Activated CD4-positive, alpha-beta memory T cell treated with anti-CD3 and anti-CD28 coated beads for 36 hours (primary cell): Measurements from ENCODE around the gene CFAP97. TPM values are rescaled to one million over a fixed set of nuclear protein-coding genes. Genes with fewer than 3 reads are reported as not detected.

Experiments used
- CTCF ChIA-PET: fragments of 350-600 bp; sonication (Branson Sonifier 250); formaldehyde crosslinking; loops from one replicate; lab custom pipeline; 2021; ENCODE audit warnings: antibody characterized with exemption, inconsistent platforms; lab: Charles Lee
- POLR2A ChIA-PET: fragments of 350-600 bp; sonication (Branson Sonifier 250); formaldehyde crosslinking; loops from one replicate; lab custom pipeline; 2021; ENCODE audit warnings: antibody characterized with exemption; lab: Charles Lee
- DNase-seq: peaks from one replicate; pipeline ENCODE4 v3.0.0-alpha.2; 2020
- H3K27ac Mint-ChIP-seq: one replicate; pipeline ENCODE4 v1.8.0; 2021; ENCODE audit warnings: mixed read lengths
- H3K27me3 Mint-ChIP-seq: one replicate; pipeline ENCODE4 v1.8.0; 2021; ENCODE audit warnings: mixed read lengths
- H3K36me3 Mint-ChIP-seq: one replicate; pipeline ENCODE4 v1.8.0; 2021; ENCODE audit warnings: mixed read lengths
- H3K4me1 Mint-ChIP-seq: one replicate; pipeline ENCODE4 v1.8.0; 2021; ENCODE audit warnings: low read depth, mixed read lengths
- H3K4me3 Mint-ChIP-seq: one replicate; pipeline ENCODE4 v1.8.0; 2021; ENCODE audit warnings: mild to moderate bottlenecking, mixed read lengths
- H3K9me3 Mint-ChIP-seq: one replicate; pipeline ENCODE4 v1.8.0; 2021; ENCODE audit warnings: mixed read lengths
- intact Hi-C: fragments of 100-400 bp; cut with micrococcal nuclease; formaldehyde crosslinking; loops from one replicate; pipeline ENCODE4 v1.15.1; 2023
- total RNA-seq, 2 experiments: library from RNA; stranded (reverse); gene quantifications; one replicate each; pipeline ENCODE4 v1.2.3, GENCODE V29; 2021

The CFAP97 gene
- total RNA-seq, 2 experiments from 2014 or later = 47.5 to 48.6 TPM

- Mint-ChIP-seq H3K4me1 (peaks cover 33% of the 10 kb centered on the region), H3K9me3 (no peaks in the 10 kb centered on the region), H3K4me3 (no peak overlapping the region), H3K27ac (no peak overlapping the region), H3K27me3 (no peaks in the 10 kb centered on the region), H3K36me3 (peaks cover 23% of the 10 kb centered on the region)
- CTCF ChIA-PET = interaction anchor here (2.1 kb wide), 1 partner anchor 11 kb away, joined by 14 read pairs; no protein-coding TSS in a partner anchor
- intact Hi-C loops = no loop called here
- POLR2A ChIA-PET = no interaction called here
- DNase-seq = no peak
These were observed 8.6 kb downstream of the CFAP97 start for GRCh38 chr4:185194924-185195888.

GRCh38 chr4:185192059-185192458 is 11.7 kb downstream of the CFAP97 start:
- Mint-ChIP-seq H3K36me3 (peaks cover 28% of the 10 kb centered on the region), H3K9me3 (no peaks in the 10 kb centered on the region), H3K27ac (no peak overlapping the region), H3K27me3 (no peaks in the 10 kb centered on the region), H3K4me1 (peaks cover 39% of the 10 kb centered on the region), H3K4me3 (no peak overlapping the region)
- POLR2A ChIA-PET = interaction anchor here (0.7 kb wide), 1 partner anchor 152 kb away, joined by 3 read pairs; no protein-coding TSS in a partner anchor
- DNase-seq = no peak
- CTCF ChIA-PET = no interaction called here
- intact Hi-C loops = no loop called here

- peaks cover 40% of the 10 kb centered on the region for H3K4me1 Mint-ChIP-seq
- no peak overlapping the region for H3K27ac Mint-ChIP-seq
- POLR2A ChIA-PET = no interaction called here
- no peak overlapping the region for H3K4me3 Mint-ChIP-seq
- no peaks in the 10 kb centered on the region for H3K9me3 Mint-ChIP-seq
- no peaks in the 10 kb centered on the region for H3K27me3 Mint-ChIP-seq
- intact Hi-C loops = no loop called here
- DNase-seq = no peak
- CTCF ChIA-PET = no interaction called here
- H3K36me3 Mint-ChIP-seq = peaks cover 26% of the 10 kb centered on the region
These were observed 13.4 kb downstream of the CFAP97 start for GRCh38 chr4:185190306-185190856.

DNA sequence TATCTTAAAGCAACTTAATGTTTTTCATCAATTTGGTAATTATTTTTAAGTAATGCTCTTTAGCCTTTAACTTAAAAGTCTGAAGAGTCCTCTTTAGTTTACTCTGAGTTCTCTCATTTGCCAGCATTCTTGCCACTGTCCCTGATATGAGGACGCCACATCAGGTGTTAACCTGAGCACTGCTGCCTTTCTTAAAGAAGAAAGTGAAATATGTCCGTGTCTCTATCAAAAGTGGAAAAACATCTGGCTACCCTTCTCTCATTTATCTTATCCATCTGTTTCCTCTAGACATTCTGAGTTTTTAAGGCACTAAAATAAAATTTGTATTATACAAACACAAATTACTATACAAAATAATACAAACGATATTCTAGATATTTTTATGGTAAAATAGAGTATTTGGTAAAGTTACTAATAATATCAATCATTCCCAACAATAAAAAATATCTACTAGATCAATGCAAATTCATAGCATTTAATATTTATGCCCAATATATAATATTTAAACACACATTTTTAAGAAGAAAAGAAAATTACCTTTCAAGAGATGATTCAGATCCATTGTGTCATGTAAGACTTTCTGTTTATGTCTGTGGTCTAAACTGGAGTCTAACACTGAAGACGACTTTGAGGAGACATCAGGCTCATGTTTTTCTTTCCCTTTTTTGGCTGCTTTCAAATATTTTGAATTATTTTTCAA is 14.0 kb downstream of the CFAP97 start:
- Mint-ChIP-seq H3K4me1 (peaks cover 38% of the 10 kb centered on the region), H3K4me3 (no peak overlapping the region)
- DNase-seq = no peak

GRCh38 chr4:185186769-185187168 is 17.0 kb downstream of the CFAP97 start:
- CTCF ChIA-PET = interaction anchor here (0.6 to 6.2 kb wide), 8 partner anchors 13 to 622 kb away, joined by 3 to 51 read pairs (median 4); no protein-coding TSS in a partner anchor
- no peaks in the 10 kb centered on the region for H3K9me3 Mint-ChIP-seq
- H3K4me1 Mint-ChIP-seq = peaks cover 38% of the 10 kb centered on the region
- H3K27me3 Mint-ChIP-seq = no peaks in the 10 kb centered on the region
- POLR2A ChIA-PET = interaction anchor here (0.8 kb wide), 1 partner anchor 37 kb away, joined by 3 read pairs; no protein-coding TSS in a partner anchor
- intact Hi-C loops = no loop called here
- H3K4me3 Mint-ChIP-seq = no peak overlapping the region
- H3K36me3 Mint-ChIP-seq = peaks cover 23% of the 10 kb centered on the region
- H3K27ac Mint-ChIP-seq = no peak overlapping the region
- DNase-seq = no peak

More for the DNA sequence above, 14.0 kb downstream of the CFAP97 start:
- Mint-ChIP-seq H3K27me3 (no peaks in the 10 kb centered on the region), H3K9me3 (no peaks in the 10 kb centered on the region), H3K36me3 (peaks cover 22% of the 10 kb centered on the region), H3K27ac (no peak overlapping the region)
- intact Hi-C loops = no loop called here
- ChIA-PET POLR2A (no interaction called here), CTCF (no interaction called here)

GRCh38 chr4:185183622-185184281 is 20.0 kb downstream of the CFAP97 start:
- Mint-ChIP-seq H3K4me3 (no peak overlapping the region), H3K27me3 (no peaks in the 10 kb centered on the region), H3K4me1 (peaks cover 42% of the 10 kb centered on the region), H3K9me3 (no peaks in the 10 kb centered on the region), H3K27ac (no peak overlapping the region), H3K36me3 (peaks cover 12% of the 10 kb centered on the region)
- ChIA-PET CTCF (interaction anchor here (0.6 to 6.2 kb wide), 31 partner anchors 9 to 215 kb away, joined by 3 to 51 read pairs (median 5); partner anchors contain the start of genes ANKRD37, CFAP97, LRP2BP and SLC25A4), POLR2A (interaction anchor here (1.1 kb wide), 1 partner anchor 25 kb away, joined by 4 read pairs; the partner anchor contains the start of gene SNX25)
- peak; percentile 78 for DNase-seq
- intact Hi-C loops = loop anchor here (1.0 to 5.0 kb wide), 2 partner anchors 41 to 144 kb away; partner anchors contain the start of gene SLC25A4

DNA sequence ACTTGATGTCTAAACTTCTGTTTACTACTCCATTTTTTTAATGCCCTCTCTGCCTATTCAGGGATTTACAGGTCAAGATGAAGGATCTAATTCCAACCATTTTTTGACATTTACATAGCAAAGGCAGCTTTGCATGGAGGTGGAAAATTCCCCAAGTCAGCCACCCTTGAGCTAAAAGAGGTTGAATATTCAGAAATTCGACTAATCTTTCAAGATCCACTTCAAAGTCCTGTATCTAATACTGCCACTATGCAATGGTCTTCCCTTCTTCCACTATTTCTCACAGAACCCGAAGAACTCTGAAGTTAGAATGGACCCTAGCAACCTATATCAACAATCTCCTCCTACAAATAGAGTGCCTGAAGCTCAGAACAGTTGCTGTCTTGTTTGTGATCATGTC is 21.6 kb downstream of the CFAP97 start:
- no peak overlapping the region for H3K27ac Mint-ChIP-seq
- ChIA-PET POLR2A (no interaction called here), CTCF (interaction anchor here (0.6 to 6.2 kb wide), 5 partner anchors 16 to 189 kb away, joined by 5 to 51 read pairs (median 7); no protein-coding TSS in a partner anchor)
- H3K4me1 Mint-ChIP-seq = peaks cover 41% of the 10 kb centered on the region
- H3K27me3 Mint-ChIP-seq = no peaks in the 10 kb centered on the region
- H3K4me3 Mint-ChIP-seq = no peak overlapping the region
- DNase-seq = no peak
- no peaks in the 10 kb centered on the region for H3K9me3 Mint-ChIP-seq
- peaks cover 9% of the 10 kb centered on the region for H3K36me3 Mint-ChIP-seq
- intact Hi-C loops = loop anchor here (5.0 kb wide), 1 partner anchor 40 kb away; the partner anchor contains the start of gene SLC25A4

- H3K4me3 Mint-ChIP-seq = no peak overlapping the region
- H3K4me1 Mint-ChIP-seq = peaks cover 31% of the 10 kb centered on the region
- ChIA-PET POLR2A (no interaction called here), CTCF (no interaction called here)
- H3K9me3 Mint-ChIP-seq = no peaks in the 10 kb centered on the region
- intact Hi-C loops = no loop called here
- peak; percentile 18 for DNase-seq
- peaks cover 17% of the 10 kb centered on the region for H3K36me3 Mint-ChIP-seq
- no peaks in the 10 kb centered on the region for H3K27me3 Mint-ChIP-seq
- no peak overlapping the region for H3K27ac Mint-ChIP-seq
These were observed 24.3 kb downstream of the CFAP97 start for GRCh38 chr4:185179488-185179887.

DNA sequence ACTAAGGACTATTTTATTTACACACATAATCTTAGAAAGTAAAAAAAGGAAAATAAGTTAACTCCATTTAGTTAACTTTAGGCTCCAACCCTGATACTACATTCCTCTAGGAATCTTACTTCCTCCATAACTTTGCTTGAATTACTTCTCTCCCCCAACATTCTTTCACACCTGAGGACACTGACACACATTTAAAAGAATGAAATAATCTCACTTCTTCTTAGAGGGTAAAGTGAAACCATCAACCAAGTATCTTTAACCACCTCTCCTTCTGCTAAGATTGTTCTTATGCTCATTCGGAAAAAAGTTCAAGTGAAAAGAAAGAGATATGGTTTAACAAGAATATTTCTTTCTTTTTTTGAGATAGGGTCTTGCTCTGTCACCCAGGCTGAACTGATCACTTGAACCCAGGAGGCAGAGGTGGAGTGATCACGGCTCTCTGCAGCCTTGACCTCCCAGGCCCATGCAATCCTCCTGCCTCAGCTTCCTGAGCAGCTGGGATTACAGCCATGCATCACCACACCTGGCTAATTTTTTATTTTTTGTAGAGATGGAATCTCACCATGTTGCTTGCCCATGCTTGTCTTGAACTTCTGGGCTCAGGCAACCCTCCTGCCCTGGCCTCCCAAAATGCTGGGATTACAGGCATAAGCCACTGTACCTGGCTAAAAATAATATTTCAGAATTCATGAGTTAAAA is 32.3 kb downstream of the CFAP97 start:
- Mint-ChIP-seq H3K4me1 (peaks cover 5% of the 10 kb centered on the region), H3K9me3 (no peaks in the 10 kb centered on the region), H3K27ac (no peak overlapping the region), H3K36me3 (peaks cover 46% of the 10 kb centered on the region), H3K27me3 (no peaks in the 10 kb centered on the region), H3K4me3 (no peak overlapping the region)
- CTCF ChIA-PET = no interaction called here
- POLR2A ChIA-PET = no interaction called here
- intact Hi-C loops = no loop called here
- DNase-seq = no peak

- ChIA-PET POLR2A (interaction anchor here (2.9 kb wide), 1 partner anchor 24 kb away, joined by 6 read pairs; the partner anchor contains the start of gene SLC25A4), CTCF (interaction anchor here (1.0 to 1.3 kb wide), 4 partner anchors 9 to 431 kb away, joined by 3 to 5 read pairs (median 5); no protein-coding TSS in a partner anchor)
- H3K9me3 Mint-ChIP-seq = no peaks in the 10 kb centered on the region
- no peak overlapping the region for H3K4me3 Mint-ChIP-seq
- H3K27ac Mint-ChIP-seq = no peak overlapping the region
- H3K36me3 Mint-ChIP-seq = peaks cover 47% of the 10 kb centered on the region
- intact Hi-C loops = no loop called here
- no peaks in the 10 kb centered on the region for H3K27me3 Mint-ChIP-seq
- DNase-seq = no peak
- peaks cover 20% of the 10 kb centered on the region for H3K4me1 Mint-ChIP-seq
These were observed 36.6 kb downstream of the CFAP97 start for GRCh38 chr4:185167234-185167633.
